T-cell (primary cell): ENCODE results near the gene MTMR2. TPM values are rescaled to one million over a fixed set of nuclear protein-coding genes. Genes with fewer than 3 reads are reported as not detected.

Experiments used
- ATAC-seq, 4 experiments: fragments of 200-7000 bp in 3 of 4; fragments of 150-1000 bp in 1 of 4; cut with Tn5 transposase; replicated peaks in 1 of 4; 1 replicate in 3 of 4; 2 replicates in 1 of 4; pipeline ENCODE4 v1.10.0; 2021; ENCODE audit warnings: moderate library complexity in 3 of 4, mild to moderate bottlenecking in 2 of 4, moderate number of reproducible peaks in 1 of 4
- CTCF ChIA-PET, 2 donors: fragments of 300-600 bp; sonication (Branson Sonifier 250); formaldehyde crosslinking; loops; one replicate each; lab custom pipeline; 2022; ENCODE audit warnings: antibody characterized with exemption in 2 of 2; lab: Charles Lee
- POLR2A ChIA-PET, 2 donors: fragments of 300-600 bp; sonication (Branson Sonifier 250); formaldehyde crosslinking; loops; one replicate each; lab custom pipeline; 2022; ENCODE audit warnings: antibody characterized with exemption in 2 of 2; lab: Charles Lee
- DNase-seq, 35 experiments: peaks; one replicate each; pipeline versions ENCODE4 v3.0.0 to v3.0.0-alpha.2; 2013 to 2023
- H3K27ac ChIP-seq: one replicate; pipeline ENCODE4 v1.5.1; 2013; ENCODE audit warnings: low read length
- H3K27me3 ChIP-seq, 2 experiments: replicated peaks in 1 of 2; 1 replicate in 1 of 2; 2 replicates in 1 of 2; pipeline versions ENCODE4 v1.6.1 to v1.7.0; 2013; ENCODE audit warnings: low read length in 1 of 2, mixed read lengths in 1 of 2; ENCODE audit not compliant: control insufficient read depth in 2 of 2, insufficient read depth in 2 of 2; ENCODE audit errors: extremely low read depth in 1 of 2
- H3K36me3 ChIP-seq, 2 donors: 1 replicate in 1 of 2; 2 replicates in 1 of 2; pipeline versions ENCODE4 v1.6.1 to v1.7.0; 2013; ENCODE audit warnings: low read length in 1 of 2; ENCODE audit not compliant: control insufficient read depth in 2 of 2, insufficient read depth in 1 of 2; ENCODE audit errors: extremely low read depth in 1 of 2
- H3K4me1 ChIP-seq, 2 experiments: 1 replicate in 1 of 2; 2 replicates in 1 of 2; pipeline versions ENCODE4 v1.6.1 to v1.7.0; 2013; ENCODE audit warnings: low read length in 2 of 2, mixed read lengths in 1 of 2; ENCODE audit not compliant: insufficient read depth in 2 of 2, control insufficient read depth in 1 of 2; ENCODE audit errors: extremely low read depth in 1 of 2
- H3K4me3 ChIP-seq, 2 donors: 1 replicate in 1 of 2; 2 replicates in 1 of 2; pipeline versions ENCODE4 v1.5.1 to v1.7.0; 2013; ENCODE audit warnings: mild to moderate bottlenecking in 2 of 2, low read length in 1 of 2, moderate library complexity in 1 of 2; ENCODE audit not compliant: control insufficient read depth in 1 of 2; ENCODE audit errors: extremely low read depth in 1 of 2
- H3K9me3 ChIP-seq: 2 replicates; pipeline ENCODE4 v1.7.0; 2013
- H3K27ac Mint-ChIP-seq, 2 donors: one replicate each; pipeline ENCODE4 v1.8.0; 2020 to 2021; ENCODE audit warnings: mild to moderate bottlenecking in 2 of 2, mixed read lengths in 2 of 2
- H3K27me3 Mint-ChIP-seq, 2 donors: one replicate each; pipeline ENCODE4 v1.8.0; 2021 to 2022; ENCODE audit warnings: mixed read lengths in 2 of 2
- H3K36me3 Mint-ChIP-seq: one replicate; pipeline ENCODE4 v1.8.0; 2021; ENCODE audit warnings: mixed read lengths
- H3K4me1 Mint-ChIP-seq, 3 donors: one replicate each; pipeline ENCODE4 v1.8.0; 2020 to 2022; ENCODE audit warnings: mixed read lengths in 3 of 3, mild to moderate bottlenecking in 1 of 3
- H3K4me3 Mint-ChIP-seq, 3 donors: one replicate each; pipeline ENCODE4 v1.8.0; 2020 to 2022; ENCODE audit warnings: mild to moderate bottlenecking in 3 of 3, mixed read lengths in 3 of 3, moderate library complexity in 3 of 3
- H3K9me3 Mint-ChIP-seq, 3 donors: one replicate each; pipeline ENCODE4 v1.8.0; 2020 to 2022; ENCODE audit warnings: mixed read lengths in 3 of 3
- WGBS: methylation state at CpG from one replicate; pipeline ENCODE4 v1.1.5; 2013; ENCODE audit warnings: missing lambda C conversion rate; ENCODE audit not compliant: insufficient coverage; 5-methylcytosine and 5-hydroxymethylcytosine counted together
- total RNA-seq, 35 experiments: library from RNA in 6 of 35; stranded (reverse) in 6 of 35; fragments of 120-200 nt in 1 of 35; gene quantifications; one replicate each; pipeline versions ENCODE4 v1.2.1 to v1.2.4 and lab custom pipeline; 2013 to 2026

The MTMR2 gene
- total RNA-seq, 5 donors from 2014 or later (not counting 1 experiment from before 2014, with no cell fraction given): 11.0 to 14.6 (median 11.6) TPM

GRCh38 chr11:95908826-95909225 is 15.1 kb downstream of the MTMR2 start:
- CTCF ChIA-PET: no interaction called here
- ATAC-seq (no peak), DNase-seq (no peak)
- H3K4me1 Mint-ChIP-seq: peaks cover 27 to 30% (median 28%) of the 10 kb centered on the region in 3 donors
- H3K9me3 Mint-ChIP-seq: no peaks in the 10 kb centered on the region
- Histone ChIP-seq H3K36me3 (no peaks in the 10 kb centered on the region), H3K27me3 (no peaks in the 10 kb centered on the region), H3K27ac (no peak overlapping the region), H3K4me3 (no peak overlapping the region), H3K4me1 (no peaks in the 10 kb centered on the region), H3K9me3 (no peaks in the 10 kb centered on the region)
- POLR2A ChIA-PET: interaction anchor here in 1 of 2 donors (0.8 kb wide), 1 partner anchor 50 kb away, joined by 3 read pairs; no protein-coding TSS in a partner anchor
- no peak overlapping the region for H3K27ac Mint-ChIP-seq
- H3K36me3 Mint-ChIP-seq: peaks cover 24% of the 10 kb centered on the region
- H3K27me3 Mint-ChIP-seq: no peaks in the 10 kb centered on the region
- H3K4me3 Mint-ChIP-seq: no peak overlapping the region

GRCh38 chr11:95907476-95907875 is 16.4 kb downstream of the MTMR2 start:
- H3K36me3 Mint-ChIP-seq: peaks cover 19% of the 10 kb centered on the region
- no peaks in the 10 kb centered on the region for H3K4me1 ChIP-seq
- no peaks in the 10 kb centered on the region for H3K27me3 ChIP-seq
- DNase-seq: no peak
- H3K9me3 ChIP-seq: no peaks in the 10 kb centered on the region
- ChIA-PET CTCF (no interaction called here), POLR2A (no interaction called here)
- no peak overlapping the region for H3K4me3 ChIP-seq
- no peak overlapping the region for H3K27ac ChIP-seq
- no peak overlapping the region for H3K27ac Mint-ChIP-seq
- no peak for ATAC-seq
- H3K4me3 Mint-ChIP-seq: no peak overlapping the region
- peaks cover 19 to 24% (median 20%) of the 10 kb centered on the region in 3 donors for H3K4me1 Mint-ChIP-seq
- no peaks in the 10 kb centered on the region for H3K36me3 ChIP-seq
- no peaks in the 10 kb centered on the region for H3K27me3 Mint-ChIP-seq
- no peaks in the 10 kb centered on the region for H3K9me3 Mint-ChIP-seq
- WGBS: 100% methylated on average over 1 of the region's 5 CpGs

GRCh38 chr11:95904009-95904650 is 19.8 kb downstream of the MTMR2 start:
- Histone ChIP-seq H3K4me3 (no peak overlapping the region), H3K27me3 (no peaks in the 10 kb centered on the region), H3K4me1 (no peaks in the 10 kb centered on the region), H3K9me3 (no peaks in the 10 kb centered on the region), H3K27ac (no peak overlapping the region), H3K36me3 (no peaks in the 10 kb centered on the region)
- no peak overlapping the region for H3K27ac Mint-ChIP-seq
- no peaks in the 10 kb centered on the region for H3K27me3 Mint-ChIP-seq
- POLR2A ChIA-PET: no interaction called here
- H3K36me3 Mint-ChIP-seq: peaks cover 11% of the 10 kb centered on the region
- WGBS: 82% methylated on average over 1 of the region's 5 CpGs
- CTCF ChIA-PET: interaction anchor here in 1 of 2 donors (0.5 to 0.9 kb wide), 2 partner anchors 164 to 560 kb away, joined by 4 to 5 read pairs; no protein-coding TSS in a partner anchor
- peaks cover 16 to 21% (median 20%) of the 10 kb centered on the region in 3 donors for H3K4me1 Mint-ChIP-seq
- no peaks in the 10 kb centered on the region for H3K9me3 Mint-ChIP-seq
- ATAC-seq (no peak), DNase-seq (no peak)
- no peak overlapping the region for H3K4me3 Mint-ChIP-seq

GRCh38 chr11:95898782-95899181 is 25.1 kb downstream of the MTMR2 start:
- Histone ChIP-seq H3K9me3 (no peaks in the 10 kb centered on the region), H3K27me3 (no peaks in the 10 kb centered on the region), H3K27ac (no peak overlapping the region), H3K4me1 (no peaks in the 10 kb centered on the region), H3K36me3 (no peaks in the 10 kb centered on the region), H3K4me3 (no peak overlapping the region)
- no peaks in the 10 kb centered on the region for H3K9me3 Mint-ChIP-seq
- no peak for ATAC-seq
- ChIA-PET CTCF (no interaction called here), POLR2A (no interaction called here)
- H3K27ac Mint-ChIP-seq: no peak overlapping the region
- DNase-seq: no peak
- WGBS: no CpG with 5 or more reads among the region's 2 CpGs
- H3K27me3 Mint-ChIP-seq: no peaks in the 10 kb centered on the region
- H3K36me3 Mint-ChIP-seq: peaks cover 6% of the 10 kb centered on the region
- peaks cover 3 to 8% (median 4%) of the 10 kb centered on the region in 3 donors for H3K4me1 Mint-ChIP-seq
- no peak overlapping the region for H3K4me3 Mint-ChIP-seq

GRCh38 chr11:95897731-95898130 is 26.2 kb downstream of the MTMR2 start:
- H3K4me3 Mint-ChIP-seq: no peak overlapping the region
- peaks cover 3 to 8% (median 4%) of the 10 kb centered on the region in 3 donors for H3K4me1 Mint-ChIP-seq
- DNase-seq (no peak), ATAC-seq (no peak)
- ChIA-PET POLR2A (no interaction called here), CTCF (interaction anchor here (0.5 to 1.1 kb wide), 2 partner anchors 25 to 567 kb away, joined by 4 to 11 read pairs; no protein-coding TSS in a partner anchor)
- H3K36me3 Mint-ChIP-seq: peaks cover 6% of the 10 kb centered on the region
- Histone ChIP-seq H3K27ac (no peak overlapping the region), H3K4me3 (no peak overlapping the region), H3K4me1 (no peaks in the 10 kb centered on the region), H3K9me3 (no peaks in the 10 kb centered on the region), H3K27me3 (no peaks in the 10 kb centered on the region), H3K36me3 (no peaks in the 10 kb centered on the region)
- H3K27ac Mint-ChIP-seq: no peak overlapping the region
- H3K9me3 Mint-ChIP-seq: no peaks in the 10 kb centered on the region
- H3K27me3 Mint-ChIP-seq: no peaks in the 10 kb centered on the region
- WGBS: 97% methylated on average over 6 of the region's 7 CpGs

GRCh38 chr11:95895815-95896214 is 28.1 kb downstream of the MTMR2 start:
- POLR2A ChIA-PET: no interaction called here
- Mint-ChIP-seq H3K36me3 (peaks cover 6% of the 10 kb centered on the region), H3K27me3 (no peaks in the 10 kb centered on the region), H3K4me1 (peaks cover 3 to 8% (median 4%) of the 10 kb centered on the region in 3 donors), H3K4me3 (no peak overlapping the region), H3K9me3 (no peaks in the 10 kb centered on the region), H3K27ac (no peak overlapping the region)
- Histone ChIP-seq H3K4me1 (no peaks in the 10 kb centered on the region), H3K27me3 (no peaks in the 10 kb centered on the region), H3K36me3 (no peaks in the 10 kb centered on the region), H3K27ac (no peak overlapping the region), H3K4me3 (no peak overlapping the region), H3K9me3 (no peaks in the 10 kb centered on the region)
- DNase-seq (no peak), ATAC-seq (no peak)
- CTCF ChIA-PET: no interaction called here
